Body of pancreas (tissue), 4 donors: ENCODE measurements around the gene DHRS1. TPM values are rescaled to one million over a fixed set of nuclear protein-coding genes. Genes with fewer than 3 reads are reported as not detected.

Experiments
- ATAC-seq: fragments of 150-250 bp; one replicate; pipeline ENCODE4 v1.9.1; 2016
- DNase-seq, 4 donors: peaks; one replicate each; pipeline ENCODE4 v3.0.0-alpha.2; 2019
- H3K27ac ChIP-seq, 4 donors: fragments of 200-600 bp; sonication (generic); 1 replicate in 3 of 4; 2 replicates in 1 of 4; pipeline versions ENCODE4 v1.5.1 to v1.6.1; 2016 to 2019; ENCODE audit warnings: mild to moderate bottlenecking in 1 of 4, mixed read lengths in 1 of 4, moderate library complexity in 1 of 4
- H3K27me3 ChIP-seq, 2 donors: fragments of 200-600 bp; sonication (generic); one replicate each; pipeline ENCODE4 v1.6.0; 2016; ENCODE audit warnings: mild to moderate bottlenecking in 1 of 2
- H3K36me3 ChIP-seq, 2 donors: fragments of 200-600 bp; sonication (generic); replicated peaks in 1 of 2; 2 replicates each; pipeline ENCODE4 v1.5.1; 2016; ENCODE audit warnings: low read depth in 2 of 2; ENCODE audit not compliant: insufficient read depth in 1 of 2
- H3K4me1 ChIP-seq: fragments of 200-600 bp; sonication (generic); one replicate; pipeline ENCODE4 v1.6.0; 2016
- H3K4me3 ChIP-seq, 2 donors: fragments of 200-600 bp; sonication (generic); 1 replicate in 1 of 2; 2 replicates in 1 of 2; pipeline ENCODE4 v1.5.1; 2016 to 2019
- H3K9me3 ChIP-seq, 3 donors: fragments of 200-600 bp; sonication (generic); 1 replicate in 2 of 3; 2 replicates in 1 of 3; pipeline ENCODE4 v1.5.1; 2016
- POLR2A ChIP-seq, 3 donors: fragments of 450-650 bp; IDR thresholded peaks; one replicate each; pipeline ENCODE4 v1.6.1; 2016; ENCODE audit warnings: antibody characterized with exemption in 3 of 3, mild to moderate bottlenecking in 2 of 3
- WGBS, 2 donors: methylation state at CpG; one replicate each; pipeline ENCODE4 v1.1.5; 2017; 5-methylcytosine and 5-hydroxymethylcytosine counted together
- intact Hi-C: fragments of 100-400 bp; cut with DNase I; formaldehyde crosslinking; loops from one replicate; pipeline ENCODE4 v1.15.1; 2023
- total RNA-seq, 2 donors: library from RNA; depleted of rRNA; stranded (reverse); fragments of >200 nt; gene quantifications; one replicate each; pipeline ENCODE4 v1.1.0, GENCODE V29; 2016
- TF ChIP-seq, protein P1 (sequence below), 7 experiments: fragments of 450-650 bp in 4 of 7; fragments of 200-600 bp in 3 of 7; sonication (generic) in 3 of 7; IDR thresholded peaks; one replicate each; pipeline ENCODE4 v1.5.1; 2016 to 2019; ENCODE audit warnings: antibody characterized with exemption in 7 of 7

Gene DHRS1
- total RNA-seq, 2 donors from 2014 or later, result 18.8 to 31.4 TPM

DNA sequence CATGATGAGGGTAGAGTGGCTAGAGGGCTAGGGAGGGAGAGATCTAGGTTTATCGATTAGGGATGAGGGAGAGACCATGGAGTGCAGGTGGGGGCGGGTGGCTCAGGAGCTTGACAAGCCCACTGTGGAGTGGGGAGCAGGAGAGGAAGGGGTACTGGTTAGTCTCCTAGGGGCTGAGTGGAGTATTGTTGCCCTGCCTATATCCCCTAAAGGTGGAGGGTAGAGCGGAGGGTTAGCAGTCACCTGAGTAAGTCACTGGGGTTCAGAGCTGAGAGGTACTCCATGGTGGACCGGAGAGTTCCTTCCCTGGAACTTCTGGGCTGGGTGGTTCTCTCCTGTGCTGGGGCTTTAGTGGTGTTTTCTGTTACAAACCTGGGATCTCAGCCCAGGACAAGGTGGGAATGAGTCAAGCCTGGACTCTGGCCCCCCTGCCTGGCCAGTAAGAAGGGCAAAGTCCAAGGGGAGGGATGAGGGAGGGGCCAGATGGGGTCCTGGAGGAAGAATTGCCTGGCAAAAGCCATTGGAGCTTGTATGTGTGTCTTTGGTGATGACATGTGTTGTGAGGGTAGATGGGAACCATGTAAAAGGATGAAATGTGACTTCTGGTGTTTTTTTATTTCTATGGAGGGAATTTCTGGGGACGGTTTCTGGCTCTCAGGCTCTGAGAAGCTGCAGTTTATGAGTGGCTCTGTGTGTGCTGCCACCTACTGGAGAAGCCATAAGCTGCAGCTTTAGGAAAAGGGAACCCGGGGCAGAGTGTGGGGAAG, 8.2 kb upstream of the DHRS1 start, which contains the start of gene CIDEB:
TSS of gene CIDEB (minus strand) at position 403 of the 767 bp plus-strand sequence. CDS start at position 284, 119 bp downstream.
- Histone ChIP-seq H3K36me3 (peaks cover 6 to 26% of the 10 kb centered on the region in 2 donors), H3K27me3 (no peaks in the 10 kb centered on the region), H3K4me1 (peaks cover 62% of the 10 kb centered on the region), H3K9me3 (no peaks in the 10 kb centered on the region), H3K27ac (peak within 1 kb of the TSS; percentile 77 to 92 (median 82)), H3K4me3 (no peak within 1 kb of the TSS)
- ATAC-seq (peak; percentile 72), DNase-seq (peak; percentile 85 to 92 (median 90))
- TF ChIP-seq, protein P1, sequence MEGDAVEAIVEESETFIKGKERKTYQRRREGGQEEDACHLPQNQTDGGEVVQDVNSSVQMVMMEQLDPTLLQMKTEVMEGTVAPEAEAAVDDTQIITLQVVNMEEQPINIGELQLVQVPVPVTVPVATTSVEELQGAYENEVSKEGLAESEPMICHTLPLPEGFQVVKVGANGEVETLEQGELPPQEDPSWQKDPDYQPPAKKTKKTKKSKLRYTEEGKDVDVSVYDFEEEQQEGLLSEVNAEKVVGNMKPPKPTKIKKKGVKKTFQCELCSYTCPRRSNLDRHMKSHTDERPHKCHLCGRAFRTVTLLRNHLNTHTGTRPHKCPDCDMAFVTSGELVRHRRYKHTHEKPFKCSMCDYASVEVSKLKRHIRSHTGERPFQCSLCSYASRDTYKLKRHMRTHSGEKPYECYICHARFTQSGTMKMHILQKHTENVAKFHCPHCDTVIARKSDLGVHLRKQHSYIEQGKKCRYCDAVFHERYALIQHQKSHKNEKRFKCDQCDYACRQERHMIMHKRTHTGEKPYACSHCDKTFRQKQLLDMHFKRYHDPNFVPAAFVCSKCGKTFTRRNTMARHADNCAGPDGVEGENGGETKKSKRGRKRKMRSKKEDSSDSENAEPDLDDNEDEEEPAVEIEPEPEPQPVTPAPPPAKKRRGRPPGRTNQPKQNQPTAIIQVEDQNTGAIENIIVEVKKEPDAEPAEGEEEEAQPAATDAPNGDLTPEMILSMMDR (IDR thresholded peaks at IDR 0.05), result peak; percentile 83 to 97 (median 93)
- TF ChIP-seq POLR2A (IDR thresholded peaks at IDR 0.05), result peak; percentile 41 to 55 (median 54)
- 27 to 29% methylated on average over 6 of the region's 6 CpGs for WGBS, 2 donors
- intact Hi-C loops, result no loop called here

DNA sequence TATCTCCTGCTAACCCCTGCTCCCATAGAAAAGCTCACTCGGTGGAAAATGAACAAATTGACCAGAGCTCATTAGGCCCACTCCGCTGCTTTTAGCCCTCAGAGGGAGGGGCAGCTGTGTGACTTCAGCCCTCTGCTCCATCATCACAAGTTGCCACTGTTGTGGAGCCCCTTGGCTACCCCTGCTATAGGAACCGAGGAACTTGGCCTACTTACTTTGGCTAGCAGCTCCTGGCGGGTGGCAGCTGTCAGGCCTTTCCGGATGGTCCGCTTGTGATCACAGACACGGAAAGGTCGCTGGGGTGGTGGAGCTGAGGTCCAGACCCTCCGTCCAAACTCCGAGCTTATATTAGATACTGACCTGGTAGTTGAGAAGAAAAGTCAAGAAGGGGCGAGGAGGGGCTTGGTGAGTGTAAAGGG, 7.6 kb upstream of the DHRS1 start:
- no peaks in the 10 kb centered on the region for H3K9me3 ChIP-seq
- H3K36me3 ChIP-seq, result peaks cover 6 to 32% of the 10 kb centered on the region in 2 donors
- intact Hi-C loops, result no loop called here
- peak in 1 of 4 donors; percentile 50 for DNase-seq
- H3K4me1 ChIP-seq, result peaks cover 62% of the 10 kb centered on the region
- H3K4me3 ChIP-seq, result no peak overlapping the region
- H3K27me3 ChIP-seq, result no peaks in the 10 kb centered on the region
- no peak for TF ChIP-seq POLR2A (IDR thresholded peaks at IDR 0.05)
- TF ChIP-seq, protein P1 (IDR thresholded peaks at IDR 0.05), result no peak
- WGBS, 2 donors, result 74 to 75% methylated on average over 10 to 11 of the region's 11 CpGs
- H3K27ac ChIP-seq, result peak overlapping the region; percentile 77 to 92 (median 82)
- ATAC-seq, result no peak

DNA sequence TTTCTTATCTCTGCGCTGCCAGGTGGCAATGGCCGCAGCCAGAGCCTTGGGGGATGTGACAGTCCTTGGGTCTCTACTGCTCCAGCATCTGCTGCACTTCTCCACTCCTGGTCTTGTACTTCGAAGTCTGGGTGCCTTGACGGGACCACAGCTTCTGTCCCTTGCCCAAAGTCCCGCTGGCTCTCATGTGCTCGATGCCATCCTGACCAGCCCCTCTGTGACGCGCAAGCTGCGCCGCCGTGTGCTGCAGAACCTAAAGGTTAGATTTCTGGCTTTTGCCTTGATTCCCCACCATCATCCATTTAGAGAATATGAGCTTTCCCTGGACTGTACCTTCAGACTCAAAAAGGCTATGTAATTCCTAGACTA, 4.4 kb upstream of the DHRS1 start:
- intact Hi-C loops, result no loop called here
- H3K27me3 ChIP-seq, result no peaks in the 10 kb centered on the region
- peaks cover 6 to 35% of the 10 kb centered on the region in 2 donors for H3K36me3 ChIP-seq
- no peaks in the 10 kb centered on the region for H3K9me3 ChIP-seq
- H3K4me1 ChIP-seq, result peaks cover 51% of the 10 kb centered on the region
- H3K4me3 ChIP-seq, result no peak overlapping the region
- H3K27ac ChIP-seq, result no peak overlapping the region
- TF ChIP-seq, protein P1 (IDR thresholded peaks at IDR 0.05), result no peak
- TF ChIP-seq POLR2A (IDR thresholded peaks at IDR 0.05), result no peak
- no peak for DNase-seq
- 91 to 94% methylated on average over 8 to 11 of the region's 11 CpGs for WGBS, 2 donors
- no peak for ATAC-seq

- no peak for TF ChIP-seq POLR2A (IDR thresholded peaks at IDR 0.05)
- TF ChIP-seq, protein P1 (IDR thresholded peaks at IDR 0.05), result no peak
- H3K9me3 ChIP-seq, result no peaks in the 10 kb centered on the region
- peaks cover 6 to 31% of the 10 kb centered on the region in 2 donors for H3K36me3 ChIP-seq
- intact Hi-C loops, result no loop called here
- H3K4me1 ChIP-seq, result peaks cover 45% of the 10 kb centered on the region
- DNase-seq (no peak), ATAC-seq (no peak)
- WGBS, 2 donors, result 19 to 20% methylated on average over 12 to 16 of the region's 16 CpGs
- peak overlapping the region; percentile 89 to 95 for H3K4me3 ChIP-seq
- H3K27ac ChIP-seq, result peak overlapping the region; percentile 61 to 91 (median 85)
- H3K27me3 ChIP-seq, result no peaks in the 10 kb centered on the region
These were observed 873 bp upstream of the DHRS1 start for GRCh38 chr14:24300326-24300980.
